ENCODE measurements around the gene TFEB. TPM values are rescaled to one million over a fixed set of nuclear protein-coding genes. Genes with fewer than 3 reads are reported as not detected.
A peak's percentile ranks its signal among the peaks of the same experiment; 100 is the strongest.

TFEB gene
- total and polyA plus RNA-seq, 10 of the 15 experiments (the other 5 are each of a cell fraction or from before 2014, with no cell fraction given) = 0.84 to 108 (median 60.8) TPM

- no peak for TF ChIP-seq SIN3A (IDR thresholded peaks at IDR 0.05; ENCODE audit: low read depth, low read length)
- TF ChIP-seq ZBED1 (IDR thresholded peaks at IDR 0.05; ENCODE audit: borderline replicate concordance) = peak; percentile 68; the same call in 1 of the 2 replicates
- peak; percentile 27; the same call in 1 of the 2 replicates for TF ChIP-seq CHD2 (IDR thresholded peaks at IDR 0.05; ENCODE audit: borderline replicate concordance, low read depth, low read length)
- peak; percentile 89 for TF ChIP-seq MXI1 (IDR thresholded peaks at IDR 0.05; ENCODE audit: low read depth, low read length)
- TF ChIP-seq CBX5 (IDR thresholded peaks at IDR 0.05; ENCODE audit: low read depth) = no peak
- TF ChIP-seq BCLAF1 (IDR thresholded peaks at IDR 0.05) = no peak
- 0 out of 2 replicates have a peak, but pooled peaks have one; percentile 20 for TF ChIP-seq RAD51 (IDR thresholded peaks at IDR 0.05)
- TF ChIP-seq IRF3 (IDR thresholded peaks at IDR 0.05) = no peak
- no peak for TF ChIP-seq ZNF217 (IDR thresholded peaks at IDR 0.05)
- peak; percentile 80 for TF ChIP-seq SP1 (IDR thresholded peaks at IDR 0.05; ENCODE audit: low read depth, low read length)
- peak; percentile 53 for TF ChIP-seq POLR2AphosphoS5 (IDR thresholded peaks at IDR 0.05; ENCODE audit: low read length)
- no peak for TF ChIP-seq CHD4 (IDR thresholded peaks at IDR 0.05)
- TF ChIP-seq ATF2 (IDR thresholded peaks at IDR 0.05; ENCODE audit: low read length) = no peak
- TF ChIP-seq TCF12 (IDR thresholded peaks at IDR 0.05; ENCODE audit: low read depth, low read length) = 0 out of 2 replicates have a peak, but pooled peaks have one; percentile 72
- TF ChIP-seq EED (IDR thresholded peaks at IDR 0.05; ENCODE audit: low read depth) = 0 out of 2 replicates have a peak, but pooled peaks have one; percentile 59
- TF ChIP-seq HCFC1 (IDR thresholded peaks at IDR 0.05; ENCODE audit: low read length) = no peak
- TF ChIP-seq CBX3 (IDR thresholded peaks at IDR 0.05; ENCODE audit: borderline replicate concordance, low read depth) = no peak
- no peak for TF ChIP-seq RBBP5 (conservative IDR thresholded peaks at IDR 0.05)
- TF ChIP-seq, protein P1, sequence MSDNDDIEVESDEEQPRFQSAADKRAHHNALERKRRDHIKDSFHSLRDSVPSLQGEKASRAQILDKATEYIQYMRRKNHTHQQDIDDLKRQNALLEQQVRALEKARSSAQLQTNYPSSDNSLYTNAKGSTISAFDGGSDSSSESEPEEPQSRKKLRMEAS (IDR thresholded peaks at IDR 0.05; ENCODE audit: low read depth, low read length) = peak; percentile 30; the same call in 1 of the 2 replicates
- no peak; the same call in 1 of the 2 replicates for TF ChIP-seq GATAD2B (conservative IDR thresholded peaks at IDR 0.05; ENCODE audit: low read depth)
- TF ChIP-seq YBX1 (IDR thresholded peaks at IDR 0.05) = no peak
- TF ChIP-seq, protein P2, sequence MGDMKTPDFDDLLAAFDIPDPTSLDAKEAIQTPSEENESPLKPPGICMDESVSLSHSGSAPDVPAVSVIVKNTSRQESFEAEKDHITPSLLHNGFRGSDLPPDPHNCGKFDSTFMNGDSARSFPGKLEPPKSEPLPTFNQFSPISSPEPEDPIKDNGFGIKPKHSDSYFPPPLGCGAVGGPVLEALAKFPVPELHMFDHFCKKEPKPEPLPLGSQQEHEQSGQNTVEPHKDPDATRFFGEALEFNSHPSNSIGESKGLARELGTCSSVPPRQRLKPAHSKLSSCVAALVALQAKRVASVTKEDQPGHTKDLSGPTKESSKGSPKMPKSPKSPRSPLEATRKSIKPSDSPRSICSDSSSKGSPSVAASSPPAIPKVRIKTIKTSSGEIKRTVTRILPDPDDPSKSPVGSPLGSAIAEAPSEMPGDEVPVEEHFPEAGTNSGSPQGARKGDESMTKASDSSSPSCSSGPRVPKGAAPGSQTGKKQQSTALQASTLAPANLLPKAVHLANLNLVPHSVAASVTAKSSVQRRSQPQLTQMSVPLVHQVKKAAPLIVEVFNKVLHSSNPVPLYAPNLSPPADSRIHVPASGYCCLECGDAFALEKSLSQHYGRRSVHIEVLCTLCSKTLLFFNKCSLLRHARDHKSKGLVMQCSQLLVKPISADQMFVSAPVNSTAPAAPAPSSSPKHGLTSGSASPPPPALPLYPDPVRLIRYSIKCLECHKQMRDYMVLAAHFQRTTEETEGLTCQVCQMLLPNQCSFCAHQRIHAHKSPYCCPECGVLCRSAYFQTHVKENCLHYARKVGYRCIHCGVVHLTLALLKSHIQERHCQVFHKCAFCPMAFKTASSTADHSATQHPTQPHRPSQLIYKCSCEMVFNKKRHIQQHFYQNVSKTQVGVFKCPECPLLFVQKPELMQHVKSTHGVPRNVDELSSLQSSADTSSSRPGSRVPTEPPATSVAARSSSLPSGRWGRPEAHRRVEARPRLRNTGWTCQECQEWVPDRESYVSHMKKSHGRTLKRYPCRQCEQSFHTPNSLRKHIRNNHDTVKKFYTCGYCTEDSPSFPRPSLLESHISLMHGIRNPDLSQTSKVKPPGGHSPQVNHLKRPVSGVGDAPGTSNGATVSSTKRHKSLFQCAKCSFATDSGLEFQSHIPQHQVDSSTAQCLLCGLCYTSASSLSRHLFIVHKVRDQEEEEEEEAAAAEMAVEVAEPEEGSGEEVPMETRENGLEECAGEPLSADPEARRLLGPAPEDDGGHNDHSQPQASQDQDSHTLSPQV (IDR thresholded peaks at IDR 0.05) = no peak
Observed at GRCh38 chr6:41732591-41733359, 2.6 kb downstream of the TFEB start (continued).

All from GM12878 (cell line).